Uterus (tissue), 4 donors: Measurements from ENCODE around the gene ZNF407. TPM values are rescaled to one million over a fixed set of nuclear protein-coding genes. Genes with fewer than 3 reads are reported as not detected.

Experiments
- DNase-seq, 2 donors: peaks; one replicate each; pipeline ENCODE4 v3.0.0-alpha.2; 2019 to 2020
- H3K27ac ChIP-seq, 2 donors: fragments of 200-600 bp; sonication (generic); 1 replicate in 1 of 2; 2 replicates in 1 of 2; pipeline ENCODE4 v1.5.1; 2016 to 2018
- H3K27me3 ChIP-seq, 2 donors: fragments of 200-600 bp; sonication (generic); one replicate each; pipeline ENCODE4 v1.5.1; 2018 to 2019; ENCODE audit warnings: control low read depth in 1 of 2
- H3K36me3 ChIP-seq, 2 donors: fragments of 200-600 bp; sonication (generic); one replicate each; pipeline ENCODE4 v1.5.1; 2019; ENCODE audit warnings: control low read depth in 1 of 2
- H3K4me1 ChIP-seq, 2 donors: fragments of 200-600 bp; sonication (generic); one replicate each; pipeline ENCODE4 v1.5.1; 2018 to 2019; ENCODE audit warnings: control low read depth in 1 of 2
- H3K4me3 ChIP-seq, 2 donors: fragments of 200-600 bp; sonication (generic); 1 replicate in 1 of 2; 2 replicates in 1 of 2; pipeline ENCODE4 v1.5.1; 2018 to 2019; ENCODE audit warnings: mild to moderate bottlenecking in 1 of 2
- H3K9me3 ChIP-seq, 2 donors: fragments of 200-600 bp; sonication (generic); one replicate each; pipeline ENCODE4 v1.5.1; 2019; ENCODE audit warnings: control low read depth in 1 of 2
- POLR2A ChIP-seq, 2 donors: fragments of 450-650 bp; IDR thresholded peaks; one replicate each; pipeline ENCODE4 v1.6.1; 2016; ENCODE audit warnings: antibody characterized with exemption in 2 of 2, mild to moderate bottlenecking in 1 of 2, moderate library complexity in 1 of 2
- intact Hi-C: fragments of 100-400 bp; cut with DNase I; formaldehyde crosslinking; loops from one replicate; pipeline ENCODE4 v1.15.1; 2023; ENCODE audit warnings: low total_unique reads
- total RNA-seq, 4 donors: library from RNA; depleted of rRNA in 3 of 4; stranded (reverse); fragments of >200 nt in 3 of 4; gene quantifications; one replicate each; pipeline versions ENCODE4 v1.1.0 to v1.2.4, GENCODE V29; 2014 to 2023
- TF ChIP-seq, protein P1 (sequence below), 4 experiments: fragments of 200-600 bp in 2 of 4; fragments of 450-650 bp in 2 of 4; sonication (generic) in 2 of 4; IDR thresholded peaks; one replicate each; pipeline ENCODE4 v1.5.1; 2016 to 2019; ENCODE audit warnings: antibody characterized with exemption in 4 of 4, mild to moderate bottlenecking in 2 of 4, moderate library complexity in 1 of 4
- donor health status: DM: yes; HTN: yes; CAD: no.

The ZNF407 gene
- total RNA-seq, 4 donors from 2014 or later: 10.6 to 38.9 (median 23.7) TPM

DNA sequence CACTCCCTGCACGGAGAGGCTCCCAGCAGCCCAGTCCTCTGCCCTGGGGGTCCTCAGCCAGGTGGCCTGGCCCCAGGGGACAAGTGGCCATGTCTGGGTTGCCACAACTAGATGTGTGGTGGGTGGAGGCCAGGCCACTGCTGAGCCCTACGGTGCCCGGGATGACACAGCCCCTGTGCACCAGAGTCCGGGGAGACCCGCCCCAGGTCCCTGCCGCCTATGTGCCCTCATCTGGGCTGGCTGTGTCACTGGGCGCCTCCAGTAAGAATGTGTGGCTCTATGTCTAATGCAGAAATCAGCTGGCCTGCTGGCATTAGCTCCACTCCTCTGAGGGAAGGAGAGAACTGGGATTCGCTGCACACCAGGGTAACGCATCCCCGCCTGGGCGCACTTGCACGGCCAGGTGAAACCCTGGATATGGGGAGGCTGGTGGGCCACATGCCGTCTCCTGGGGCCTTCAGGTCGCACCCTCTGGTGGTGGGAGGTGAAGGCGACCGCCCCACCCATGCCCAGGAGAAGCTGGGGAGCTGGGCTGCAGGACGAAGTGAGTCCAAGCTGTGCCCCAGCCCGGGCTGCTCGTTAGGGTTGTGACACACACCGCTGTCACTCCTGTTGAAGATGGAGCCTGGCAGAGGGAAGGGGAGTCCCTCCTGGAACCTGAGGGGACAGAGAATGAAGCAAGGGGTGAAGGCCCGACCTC is 475.2 kb downstream of the ZNF407 start:
- no peak overlapping the region for H3K4me3 ChIP-seq
- intact Hi-C loops: no loop called here
- no peaks in the 10 kb centered on the region for H3K36me3 ChIP-seq
- no peak for DNase-seq
- no peaks in the 10 kb centered on the region for H3K27me3 ChIP-seq
- TF ChIP-seq POLR2A (IDR thresholded peaks at IDR 0.05): no peak
- TF ChIP-seq, protein P1, sequence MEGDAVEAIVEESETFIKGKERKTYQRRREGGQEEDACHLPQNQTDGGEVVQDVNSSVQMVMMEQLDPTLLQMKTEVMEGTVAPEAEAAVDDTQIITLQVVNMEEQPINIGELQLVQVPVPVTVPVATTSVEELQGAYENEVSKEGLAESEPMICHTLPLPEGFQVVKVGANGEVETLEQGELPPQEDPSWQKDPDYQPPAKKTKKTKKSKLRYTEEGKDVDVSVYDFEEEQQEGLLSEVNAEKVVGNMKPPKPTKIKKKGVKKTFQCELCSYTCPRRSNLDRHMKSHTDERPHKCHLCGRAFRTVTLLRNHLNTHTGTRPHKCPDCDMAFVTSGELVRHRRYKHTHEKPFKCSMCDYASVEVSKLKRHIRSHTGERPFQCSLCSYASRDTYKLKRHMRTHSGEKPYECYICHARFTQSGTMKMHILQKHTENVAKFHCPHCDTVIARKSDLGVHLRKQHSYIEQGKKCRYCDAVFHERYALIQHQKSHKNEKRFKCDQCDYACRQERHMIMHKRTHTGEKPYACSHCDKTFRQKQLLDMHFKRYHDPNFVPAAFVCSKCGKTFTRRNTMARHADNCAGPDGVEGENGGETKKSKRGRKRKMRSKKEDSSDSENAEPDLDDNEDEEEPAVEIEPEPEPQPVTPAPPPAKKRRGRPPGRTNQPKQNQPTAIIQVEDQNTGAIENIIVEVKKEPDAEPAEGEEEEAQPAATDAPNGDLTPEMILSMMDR (IDR thresholded peaks at IDR 0.05): no peak
- H3K27ac ChIP-seq: no peak overlapping the region
- H3K4me1 ChIP-seq: no peaks in the 10 kb centered on the region
- H3K9me3 ChIP-seq: no peaks in the 10 kb centered on the region

DNA sequence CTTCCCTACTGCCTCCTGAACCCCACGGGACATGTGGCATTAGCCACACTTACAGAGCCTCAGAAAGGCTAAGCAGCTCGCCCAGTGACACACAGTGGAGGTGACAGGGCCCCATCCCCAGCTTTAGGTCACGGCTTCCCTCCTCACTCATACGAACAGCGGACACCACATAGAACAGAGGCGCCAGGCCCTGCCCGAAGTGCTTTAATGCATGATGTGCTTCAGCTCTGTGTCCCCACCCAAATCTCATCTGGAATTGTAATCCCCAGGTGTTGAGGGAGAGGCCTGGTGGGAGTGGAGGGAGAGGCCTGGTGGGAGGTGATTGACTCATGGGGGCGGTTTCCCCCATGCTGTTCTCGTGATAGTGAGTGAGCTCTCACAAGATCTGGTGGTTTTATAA is 476.0 kb downstream of the ZNF407 start:
- intact Hi-C loops: no loop called here
- no peak overlapping the region for H3K27ac ChIP-seq
- no peaks in the 10 kb centered on the region for H3K9me3 ChIP-seq
- H3K36me3 ChIP-seq: no peaks in the 10 kb centered on the region
- no peak for DNase-seq
- H3K4me3 ChIP-seq: no peak overlapping the region
- no peaks in the 10 kb centered on the region for H3K4me1 ChIP-seq
- no peaks in the 10 kb centered on the region for H3K27me3 ChIP-seq
- TF ChIP-seq, protein P1 (IDR thresholded peaks at IDR 0.05): no peak
- no peak for TF ChIP-seq POLR2A (IDR thresholded peaks at IDR 0.05)

DNA sequence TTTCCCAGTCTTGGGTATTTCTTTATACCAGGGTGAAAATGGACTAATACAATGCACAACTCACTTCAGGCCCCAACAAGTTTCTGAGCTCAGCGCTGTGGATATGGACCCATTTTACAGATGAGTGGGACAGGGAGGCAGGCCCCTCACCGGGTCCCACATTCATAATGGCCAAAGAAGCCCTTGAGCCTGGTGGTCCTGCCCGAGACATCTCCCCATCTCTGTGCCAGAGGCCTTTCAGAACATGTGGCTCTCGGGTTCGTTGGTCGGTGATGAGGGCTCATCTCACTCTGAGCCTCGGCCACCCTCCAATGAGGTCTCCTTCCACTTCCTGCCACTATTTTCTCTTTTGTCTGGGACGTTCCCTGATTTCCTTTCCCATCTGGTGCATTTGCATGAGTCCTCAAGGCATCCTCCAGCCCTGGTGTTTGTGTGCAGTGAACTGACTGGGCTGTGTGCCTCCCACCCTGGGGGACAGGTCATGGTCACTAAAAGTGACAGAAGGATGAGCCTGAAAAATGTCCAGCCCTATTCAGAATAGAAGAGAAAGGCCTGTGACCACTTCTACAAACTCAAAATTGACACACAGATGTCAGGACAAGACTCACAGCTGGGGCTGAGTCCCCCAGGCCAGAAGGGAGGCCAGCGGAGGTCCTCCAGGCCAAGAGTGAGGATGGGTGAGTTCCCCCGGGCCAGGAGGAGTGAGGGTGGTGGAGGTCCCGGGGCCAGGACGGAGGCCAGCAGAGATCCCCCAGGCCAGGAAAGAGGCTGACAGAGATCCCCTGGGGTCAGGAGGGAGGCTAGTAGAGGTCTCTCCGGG is 476.7 kb downstream of the ZNF407 start:
- Histone ChIP-seq H3K4me1 (no peaks in the 10 kb centered on the region), H3K4me3 (no peak overlapping the region), H3K9me3 (no peaks in the 10 kb centered on the region), H3K27me3 (no peaks in the 10 kb centered on the region), H3K36me3 (no peaks in the 10 kb centered on the region), H3K27ac (no peak overlapping the region)
- no peak for TF ChIP-seq POLR2A (IDR thresholded peaks at IDR 0.05)
- TF ChIP-seq, protein P1 (IDR thresholded peaks at IDR 0.05): no peak
- DNase-seq: no peak
- intact Hi-C loops: no loop called here

DNA sequence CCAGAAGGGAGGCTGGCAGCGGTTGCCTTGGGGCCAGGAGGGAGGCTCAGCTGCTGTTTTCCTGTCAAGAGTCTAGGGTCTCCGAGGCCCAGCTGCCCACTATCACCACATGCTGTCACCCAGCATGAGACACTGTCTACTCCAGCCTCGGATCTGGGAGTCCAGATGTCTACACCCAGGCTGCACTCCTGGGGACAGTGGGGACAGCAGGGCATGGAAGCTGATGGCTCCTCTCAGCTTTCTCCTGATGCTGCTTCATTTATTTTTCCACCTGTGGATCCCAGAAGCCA is 477.3 kb downstream of the ZNF407 start:
- TF ChIP-seq POLR2A (IDR thresholded peaks at IDR 0.05): no peak
- TF ChIP-seq, protein P1 (IDR thresholded peaks at IDR 0.05): no peak
- Histone ChIP-seq H3K36me3 (no peaks in the 10 kb centered on the region), H3K27me3 (no peaks in the 10 kb centered on the region), H3K4me3 (no peak overlapping the region), H3K27ac (no peak overlapping the region), H3K9me3 (no peaks in the 10 kb centered on the region), H3K4me1 (no peaks in the 10 kb centered on the region)
- intact Hi-C loops: no loop called here
- DNase-seq: no peak

DNA sequence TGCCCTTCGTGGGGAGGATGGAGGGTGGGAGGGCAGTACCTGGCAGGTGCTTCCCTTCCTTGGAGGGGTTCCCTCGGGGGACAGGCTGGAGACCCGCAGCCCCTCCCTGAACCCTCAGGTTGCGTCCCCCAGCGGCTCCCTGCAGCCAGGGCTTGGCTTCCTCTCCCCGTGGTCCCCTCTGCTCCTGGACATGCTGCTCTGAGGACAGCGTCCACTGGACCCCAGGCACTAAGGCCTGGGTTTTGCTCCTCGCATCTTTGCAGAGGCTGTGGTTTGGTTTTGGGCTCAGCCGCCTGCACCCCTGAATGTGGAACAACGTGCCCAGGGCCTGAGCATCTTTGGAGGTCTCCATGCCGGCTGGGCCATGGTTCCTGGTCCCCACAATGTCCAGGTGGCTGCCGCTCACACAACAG is 477.8 kb downstream of the ZNF407 start:
- Histone ChIP-seq H3K4me3 (no peak overlapping the region), H3K9me3 (no peaks in the 10 kb centered on the region), H3K4me1 (no peaks in the 10 kb centered on the region), H3K36me3 (no peaks in the 10 kb centered on the region), H3K27ac (no peak overlapping the region), H3K27me3 (no peaks in the 10 kb centered on the region)
- intact Hi-C loops: no loop called here
- no peak for DNase-seq
- TF ChIP-seq, protein P1 (IDR thresholded peaks at IDR 0.05): no peak
- no peak for TF ChIP-seq POLR2A (IDR thresholded peaks at IDR 0.05)
